Upper lobe of left lung (tissue), 4 donors: ENCODE measurements around the gene IRF4.

Source experiments
- CTCF ChIP-seq, 6 experiments: fragments of 450-650 bp in 4 of 6; fragments of 200-600 bp in 2 of 6; sonication (generic) in 2 of 6; IDR thresholded peaks; one replicate each; pipeline ENCODE4 v1.5.1; 2016 to 2019; ENCODE audit warnings: antibody characterized with exemption in 6 of 6
- EP300 ChIP-seq, 4 donors: sonication (generic); formaldehyde crosslinking; IDR thresholded peaks; one replicate each; pipeline ENCODE4 v1.5.1; 2017; ENCODE audit warnings: antibody characterized with exemption in 4 of 4, control low read depth in 2 of 4
- POLR2AphosphoS5 ChIP-seq, 2 donors: sonication (generic); formaldehyde crosslinking; IDR thresholded peaks; one replicate each; pipeline ENCODE4 v1.5.1; 2017; ENCODE audit warnings: antibody characterized with exemption in 2 of 2

DNA sequence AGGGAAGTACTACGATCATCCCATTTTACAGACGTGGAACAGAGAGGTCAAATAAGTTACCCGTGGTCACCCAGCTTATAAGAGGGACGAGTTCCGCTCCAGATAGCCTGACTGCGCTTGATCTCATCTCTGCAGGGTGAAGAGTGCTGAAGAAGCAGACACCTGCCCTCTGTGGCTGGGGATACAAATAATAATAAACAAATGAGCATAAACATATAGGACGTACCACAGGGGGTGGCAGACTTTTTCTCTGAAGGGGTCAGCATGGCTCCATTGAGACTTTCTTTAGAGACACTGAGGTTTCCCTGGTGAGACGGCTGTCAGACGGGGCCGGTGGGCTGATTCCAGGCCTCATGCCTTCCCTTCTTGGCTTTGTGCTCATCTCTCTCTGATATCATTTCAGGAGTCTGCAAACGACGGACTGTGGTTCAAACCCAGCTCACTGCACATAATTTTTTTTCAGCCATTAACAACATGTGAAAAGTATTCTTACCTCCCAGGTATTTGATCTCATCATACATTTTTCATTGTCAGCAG, 47.1 kb downstream of the IRF4 start:
- TF ChIP-seq EP300 (IDR thresholded peaks at IDR 0.05) (no peak), CTCF (IDR thresholded peaks at IDR 0.05) (no peak), POLR2AphosphoS5 (IDR thresholded peaks at IDR 0.05) (no peak)
